Gastrocnemius medialis (tissue), 4 donors: ENCODE measurements around the gene GIPC1.

Experiments
- POLR2A ChIP-seq, 2 donors: fragments of 450-650 bp; IDR thresholded peaks; one replicate each; pipeline ENCODE4 v1.6.1; 2017; ENCODE audit warnings: antibody characterized with exemption in 2 of 2, mild to moderate bottlenecking in 2 of 2, moderate library complexity in 2 of 2
- TF ChIP-seq, protein P1 (sequence below), 5 experiments: fragments of 450-650 bp in 3 of 5; fragments of 200-600 bp in 2 of 5; sonication (generic) in 2 of 5; IDR thresholded peaks in 4 of 5; conservative IDR thresholded peaks in 1 of 5; 1 replicate in 4 of 5; 2 replicates in 1 of 5; pipeline ENCODE4 v1.5.1; 2016 to 2019; ENCODE audit warnings: antibody characterized with exemption in 5 of 5, mild to moderate bottlenecking in 3 of 5, moderate library complexity in 3 of 5

GRCh38 chr19:14529254-14530004 is 33.5 kb upstream of the GIPC1 start, which contains the start of gene TECR:
- TF ChIP-seq, protein P1, sequence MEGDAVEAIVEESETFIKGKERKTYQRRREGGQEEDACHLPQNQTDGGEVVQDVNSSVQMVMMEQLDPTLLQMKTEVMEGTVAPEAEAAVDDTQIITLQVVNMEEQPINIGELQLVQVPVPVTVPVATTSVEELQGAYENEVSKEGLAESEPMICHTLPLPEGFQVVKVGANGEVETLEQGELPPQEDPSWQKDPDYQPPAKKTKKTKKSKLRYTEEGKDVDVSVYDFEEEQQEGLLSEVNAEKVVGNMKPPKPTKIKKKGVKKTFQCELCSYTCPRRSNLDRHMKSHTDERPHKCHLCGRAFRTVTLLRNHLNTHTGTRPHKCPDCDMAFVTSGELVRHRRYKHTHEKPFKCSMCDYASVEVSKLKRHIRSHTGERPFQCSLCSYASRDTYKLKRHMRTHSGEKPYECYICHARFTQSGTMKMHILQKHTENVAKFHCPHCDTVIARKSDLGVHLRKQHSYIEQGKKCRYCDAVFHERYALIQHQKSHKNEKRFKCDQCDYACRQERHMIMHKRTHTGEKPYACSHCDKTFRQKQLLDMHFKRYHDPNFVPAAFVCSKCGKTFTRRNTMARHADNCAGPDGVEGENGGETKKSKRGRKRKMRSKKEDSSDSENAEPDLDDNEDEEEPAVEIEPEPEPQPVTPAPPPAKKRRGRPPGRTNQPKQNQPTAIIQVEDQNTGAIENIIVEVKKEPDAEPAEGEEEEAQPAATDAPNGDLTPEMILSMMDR (IDR thresholded peaks at IDR 0.05 in 4 of 5, conservative IDR thresholded peaks at IDR 0.05 in 1 of 5): no peak
- TF ChIP-seq POLR2A (IDR thresholded peaks at IDR 0.05): peak; percentile 96 to 97
